Epithelial cell of prostate (primary cell): ENCODE results near the gene NLRP6.
"Not testable (repeated sequence)": the region's sequence is repeated elsewhere in the genome, so short reads cannot be mapped to it uniquely, and the experiment has no call there.

Experiments used
- DNase-seq: peaks from one replicate; pipeline ENCODE4 v3.0.0-alpha.2; 2011; ENCODE audit warnings: low read depth, low spot score
- H3K27ac ChIP-seq: fragments of 450-650 bp; 2 replicates; pipeline ENCODE4 v1.5.1; 2017; ENCODE audit warnings: mild to moderate bottlenecking

NLRP6 gene

DNA sequence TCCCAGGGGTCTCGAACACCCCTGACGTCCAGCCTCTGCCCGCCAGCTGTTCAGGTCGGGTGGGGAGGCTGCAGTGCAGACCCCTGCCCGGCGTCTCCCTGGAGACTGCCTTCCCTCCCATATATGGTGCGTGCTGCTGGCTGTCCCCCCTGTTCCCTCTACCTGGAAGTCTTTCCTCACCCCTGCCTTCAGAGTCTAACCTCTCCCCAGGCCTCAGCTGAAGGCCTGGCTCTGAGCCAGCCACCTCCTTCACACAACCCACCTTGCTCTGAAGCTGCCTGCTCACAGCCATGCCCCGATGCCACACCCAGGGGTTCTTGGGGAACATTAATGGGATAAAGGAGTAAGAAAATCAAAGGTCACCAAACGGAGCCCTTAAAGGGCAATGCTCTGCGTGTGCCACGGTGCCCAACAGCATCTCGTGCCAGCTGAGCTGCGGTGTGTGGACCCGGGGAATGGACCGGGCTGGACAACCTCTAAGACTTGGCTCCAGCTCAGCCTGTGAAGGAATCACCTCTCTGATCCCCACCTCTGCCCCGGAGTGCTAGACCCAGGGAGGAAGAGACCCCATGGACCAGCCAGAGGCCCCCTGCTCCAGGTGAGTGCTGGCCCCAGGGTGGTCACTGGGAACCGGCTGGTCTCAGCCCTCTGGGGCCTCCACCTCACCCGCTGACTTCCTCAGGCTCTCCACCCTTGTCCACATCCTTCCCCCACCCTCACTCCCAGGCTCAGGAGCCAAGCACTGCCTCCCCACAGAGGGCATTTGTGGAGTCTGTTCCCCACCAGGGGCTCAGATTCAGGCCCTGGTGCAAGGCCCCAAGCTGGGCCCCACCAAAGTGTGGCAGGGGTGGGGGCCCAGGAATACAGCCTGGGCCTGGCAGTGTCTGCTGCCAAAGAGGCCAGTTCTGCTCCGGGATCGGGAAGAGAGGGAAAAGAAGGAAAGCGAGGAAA is at the start of gene NLRP6:
Gene NLRP6, plus strand, starts transcription at position 407 of the 951 bp plus-strand sequence. Its CDS starts 163 bp downstream, at position 570.
- DNase-seq = no peak

DNA sequence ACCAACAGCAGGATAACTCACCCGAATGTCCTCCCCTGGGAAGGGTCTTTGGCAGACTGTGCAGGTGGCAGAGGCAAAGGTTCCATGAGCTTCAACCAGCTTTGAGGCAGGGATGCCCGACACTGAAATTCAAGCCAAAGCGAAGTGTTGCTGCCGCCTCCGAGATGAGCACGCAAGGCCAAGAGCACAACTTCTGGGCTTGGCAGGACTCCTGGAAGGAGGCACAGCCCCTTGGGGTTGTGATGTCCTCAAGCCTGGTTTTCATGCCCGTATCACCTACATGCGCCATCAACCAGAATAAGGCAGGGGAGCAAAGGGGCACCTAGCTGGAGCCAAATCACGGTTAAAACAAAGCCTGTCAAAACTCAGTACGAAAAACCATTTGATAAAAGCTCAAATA is 47.8 kb upstream of the NLRP6 start:
- no peak for DNase-seq

More for the DNA sequence above, at the start of gene NLRP6:
- H3K27ac ChIP-seq = no peak within 1 kb of the TSS

DNA sequence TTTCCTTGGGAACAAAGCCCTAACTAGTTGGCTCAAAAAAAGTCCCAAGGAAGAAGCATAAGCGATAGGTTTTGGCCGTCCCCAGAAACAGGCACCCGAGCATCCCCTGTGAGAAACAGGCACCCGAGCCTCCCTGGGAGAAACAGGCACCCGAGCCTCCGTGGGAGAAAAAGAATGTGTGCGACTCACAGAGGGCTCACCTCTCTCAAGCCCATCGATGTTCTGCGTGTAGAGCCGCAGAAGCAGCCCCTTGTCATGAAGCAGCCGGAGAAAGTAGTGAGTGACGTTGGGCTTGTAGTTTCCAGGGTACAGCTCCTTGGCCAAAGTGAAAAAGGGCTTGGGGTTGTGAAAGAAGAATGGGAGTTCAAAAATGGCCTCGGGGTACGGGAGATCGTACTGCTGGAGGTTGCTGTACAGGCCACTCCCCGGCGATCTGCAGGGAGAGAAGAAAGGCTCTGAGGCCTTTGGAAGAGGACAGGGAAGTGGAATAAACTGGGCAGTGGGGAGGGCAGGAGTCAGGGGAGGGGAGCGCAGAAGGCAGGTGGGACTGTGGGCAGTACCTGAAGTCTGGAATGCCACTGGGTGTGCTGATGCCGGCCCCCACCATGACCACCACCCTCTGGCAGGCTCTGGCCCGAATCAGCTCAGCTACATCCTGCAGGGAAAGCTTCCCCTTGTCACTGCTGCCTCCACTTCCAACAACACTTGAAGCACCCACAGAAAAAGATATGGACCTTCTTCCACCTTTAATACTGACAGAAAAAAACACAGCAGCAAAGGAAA is 45.2 kb upstream of the NLRP6 start:
- no peak for DNase-seq
- no peak overlapping the region for H3K27ac ChIP-seq

More for the DNA sequence above, 47.8 kb upstream of the NLRP6 start:
- no peak overlapping the region for H3K27ac ChIP-seq

DNA sequence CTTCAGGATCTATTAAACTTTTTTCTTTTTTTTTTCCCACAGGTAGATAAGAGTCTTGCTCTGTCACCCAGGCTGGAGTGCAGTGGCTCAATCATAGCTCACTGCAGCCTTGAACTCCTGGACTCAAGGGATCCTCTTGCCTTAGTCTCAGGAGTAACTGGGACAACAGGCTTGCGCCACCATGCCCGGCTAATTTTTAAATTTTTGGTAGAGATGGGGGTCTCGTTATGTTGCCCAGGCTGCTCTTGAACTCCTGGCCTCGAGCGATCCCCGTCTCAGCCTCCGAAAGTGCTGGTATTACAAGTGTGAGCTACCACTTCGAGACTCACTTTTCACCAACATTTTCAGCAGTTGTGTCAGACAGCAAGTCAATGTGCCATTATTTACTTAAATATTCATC is 43.0 kb upstream of the NLRP6 start:
- no peak overlapping the region for H3K27ac ChIP-seq
- DNase-seq = no peak

DNA sequence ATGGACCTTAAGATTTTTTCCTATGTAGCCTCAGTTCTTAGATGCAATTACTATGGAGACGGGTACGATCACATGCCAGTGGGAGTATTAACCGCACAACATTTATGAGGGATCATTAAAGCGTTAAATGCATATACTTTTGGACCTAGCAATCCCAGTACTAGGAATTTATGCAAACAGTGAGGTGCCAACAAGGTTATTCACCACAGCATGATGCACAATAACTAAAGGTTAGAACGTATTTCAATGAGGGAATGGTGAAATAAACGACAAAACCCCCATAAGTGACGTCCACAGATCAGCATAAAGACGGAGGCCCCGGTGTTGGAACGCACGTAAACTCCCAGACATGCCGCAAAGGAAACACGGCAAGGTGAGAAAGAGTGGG is 42.6 kb upstream of the NLRP6 start:
- peak overlapping the region; percentile 93 for H3K27ac ChIP-seq
- DNase-seq = no peak

DNA sequence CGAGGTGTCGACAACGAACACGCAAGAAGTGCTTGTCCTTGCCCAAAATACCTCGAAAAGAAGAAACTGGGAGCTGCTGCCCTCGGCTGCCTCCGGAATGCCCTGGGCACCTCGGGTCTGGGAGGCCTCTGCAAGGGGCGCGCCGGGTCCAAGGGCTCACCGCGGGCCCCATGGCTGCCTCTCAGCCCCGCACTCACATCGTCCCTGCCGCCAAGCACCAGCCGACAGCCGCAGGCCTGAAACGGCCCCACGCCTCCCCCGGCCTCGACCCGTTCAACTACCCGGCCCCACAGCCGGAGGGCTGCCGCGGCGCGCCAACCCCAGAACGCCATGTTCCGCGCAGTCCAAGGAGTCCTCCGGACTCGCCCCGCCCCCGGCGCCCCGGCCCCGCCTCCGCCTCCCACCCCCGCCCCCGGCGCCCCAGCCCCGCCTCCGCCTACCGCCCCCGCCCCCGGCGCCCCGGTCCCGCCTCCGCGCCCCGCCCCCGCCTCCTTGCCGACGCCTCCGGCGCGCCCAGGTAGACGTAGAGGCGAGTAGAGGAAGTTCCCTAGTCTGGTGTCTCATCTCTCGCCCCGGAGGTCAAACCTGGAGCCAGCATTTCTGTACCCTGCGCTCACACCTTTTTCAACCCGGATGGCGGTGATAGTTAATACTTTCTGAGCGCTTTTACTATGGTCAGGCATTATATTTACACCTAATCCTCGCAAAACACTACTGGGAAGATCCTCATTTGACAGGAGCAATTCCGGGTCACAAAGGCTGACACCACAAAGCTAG is 42.0 kb upstream of the NLRP6 start, which contains the start of gene SIRT3:
Gene SIRT3, minus strand, starts transcription at position 346 of the 777 bp plus-strand sequence. Its CDS starts 14 bp downstream, at position 332.
- DNase-seq = peak; percentile 48
- H3K27ac ChIP-seq = peak within 1 kb of the TSS; percentile 93

DNA sequence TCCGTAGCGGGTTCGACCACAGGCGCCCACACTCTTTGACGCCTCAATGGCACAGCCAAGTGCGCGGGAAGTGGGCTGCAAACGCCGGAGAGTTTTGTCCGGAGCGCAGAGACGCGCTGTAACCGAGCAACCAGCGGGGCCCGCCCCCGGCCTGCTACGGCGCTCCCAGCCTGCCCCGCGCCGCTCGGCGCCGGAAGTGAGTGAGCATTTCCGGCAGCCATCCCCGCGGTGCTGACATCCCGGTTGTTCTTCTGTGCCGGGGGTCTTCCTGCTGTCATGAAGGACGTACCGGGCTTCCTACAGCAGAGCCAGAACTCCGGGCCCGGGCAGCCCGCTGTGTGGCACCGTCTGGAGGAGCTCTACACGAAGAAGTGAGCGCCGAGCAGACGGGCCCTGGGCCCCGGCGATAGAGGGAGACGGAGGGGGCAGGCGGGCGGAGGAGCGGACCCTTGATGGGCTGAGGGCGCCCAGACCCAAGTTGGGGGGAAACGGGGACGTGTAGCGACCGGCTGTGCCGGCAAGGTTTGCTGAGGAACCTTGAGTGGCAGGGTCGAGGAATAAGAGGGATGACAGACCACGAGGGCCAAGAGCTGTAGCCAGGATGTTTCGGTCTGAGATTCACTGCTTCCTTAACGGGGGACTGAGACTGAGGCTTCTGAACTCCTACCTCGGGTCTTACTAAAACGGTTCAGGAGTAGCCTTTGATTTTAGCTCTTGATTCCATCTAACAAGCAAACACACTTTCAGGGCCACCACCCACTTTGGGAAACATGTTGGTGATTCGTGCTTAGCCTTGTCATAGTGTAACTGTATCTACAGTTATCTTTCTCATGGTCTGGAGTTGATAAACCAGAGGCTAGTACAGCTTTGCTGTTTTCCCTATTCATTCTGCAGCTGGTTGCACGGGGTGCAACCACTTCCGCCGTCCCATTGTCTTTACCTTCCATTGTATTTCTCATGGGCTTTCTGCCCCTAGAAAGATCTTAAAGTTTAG is 41.1 kb upstream of the NLRP6 start, which contains the start of gene PSMD13:
Gene PSMD13, plus strand, starts transcription at position 203 of the 994 bp plus-strand sequence. Its CDS starts 74 bp downstream, at position 277.
- DNase-seq = no peak
- H3K27ac ChIP-seq = peak within 1 kb of the TSS; percentile 93

DNA sequence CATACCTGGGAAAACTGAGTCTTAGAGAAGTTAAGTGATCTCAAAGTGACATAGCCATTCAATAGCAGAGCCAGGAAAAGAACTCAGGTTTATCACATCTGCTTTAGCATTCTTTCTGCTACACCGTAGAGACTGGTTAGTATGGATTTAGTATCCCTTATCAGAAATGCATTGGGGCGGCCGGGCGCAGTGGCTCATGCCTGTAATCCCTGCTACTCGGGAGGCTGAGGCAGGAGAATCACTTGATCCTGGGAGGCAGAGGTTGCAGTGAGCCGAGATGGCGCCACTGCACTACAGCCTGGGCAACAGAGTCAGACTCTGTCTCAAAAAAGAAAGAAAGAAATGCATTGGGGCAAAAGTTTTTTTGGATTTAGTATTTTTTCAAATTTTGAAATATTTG is 39.9 kb upstream of the NLRP6 start:
- not testable (repeated sequence) for DNase-seq, H3K27ac ChIP-seq

DNA sequence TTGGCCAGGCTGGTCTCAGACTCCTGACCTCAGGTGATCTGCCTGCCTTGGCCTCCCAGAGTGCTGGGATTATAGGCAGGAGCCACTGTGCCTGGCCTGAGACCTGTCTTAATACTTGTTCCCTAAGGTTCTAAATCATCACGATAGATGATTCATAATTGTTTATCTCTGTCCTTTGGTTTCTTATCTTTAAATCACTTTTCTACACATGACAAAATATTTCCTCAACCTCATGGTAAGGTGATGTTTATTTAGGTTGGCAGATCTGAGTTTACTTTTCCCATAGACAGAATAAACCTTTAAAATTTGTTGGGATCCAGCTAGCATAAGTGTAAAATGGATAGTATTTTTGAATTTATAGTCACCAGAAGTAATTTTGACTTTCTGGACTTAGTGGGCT is 37.9 kb upstream of the NLRP6 start:
- DNase-seq = no peak
- H3K27ac ChIP-seq = no peak overlapping the region

DNA sequence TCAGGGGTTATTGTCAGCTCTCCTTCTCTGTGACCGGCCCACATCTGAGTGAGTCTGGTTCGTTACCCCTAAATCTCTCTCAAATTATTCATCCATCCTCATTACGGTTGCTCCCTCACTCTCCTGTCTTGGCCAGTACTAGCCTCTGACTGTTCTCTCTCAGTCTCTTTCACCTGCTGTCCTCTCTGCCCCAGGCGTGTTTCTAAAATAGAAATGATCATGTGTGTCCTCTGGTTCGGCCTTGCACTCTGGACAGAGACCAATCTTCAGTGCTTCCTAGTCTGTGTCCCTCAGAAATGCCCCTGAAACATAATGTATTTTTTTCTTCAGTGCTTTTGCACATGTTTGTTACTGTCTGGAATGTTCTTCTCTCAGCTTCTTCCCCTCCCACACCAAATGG is 36.6 kb upstream of the NLRP6 start:
- H3K27ac ChIP-seq = no peak overlapping the region
- no peak for DNase-seq

DNA sequence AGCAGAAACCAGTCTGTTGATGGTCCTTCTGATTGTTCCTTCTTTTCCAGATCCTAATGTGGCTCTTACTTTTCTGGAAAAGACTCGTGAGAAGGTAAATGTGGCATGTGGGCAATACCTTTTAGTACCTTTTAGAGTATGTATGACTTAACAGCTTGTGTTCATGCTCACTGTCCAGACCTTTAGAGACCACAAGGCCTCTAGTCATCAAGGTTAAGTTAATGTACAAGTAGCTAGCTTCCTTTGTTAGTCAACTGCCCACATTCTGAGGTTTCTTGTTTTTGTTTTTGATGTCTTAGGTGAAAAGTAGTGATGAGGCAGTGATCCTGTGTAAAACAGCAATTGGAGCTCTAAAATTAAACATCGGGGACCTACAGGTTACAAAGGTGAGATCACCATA is 33.8 kb upstream of the NLRP6 start:
- no peak overlapping the region for H3K27ac ChIP-seq
- DNase-seq = no peak

DNA sequence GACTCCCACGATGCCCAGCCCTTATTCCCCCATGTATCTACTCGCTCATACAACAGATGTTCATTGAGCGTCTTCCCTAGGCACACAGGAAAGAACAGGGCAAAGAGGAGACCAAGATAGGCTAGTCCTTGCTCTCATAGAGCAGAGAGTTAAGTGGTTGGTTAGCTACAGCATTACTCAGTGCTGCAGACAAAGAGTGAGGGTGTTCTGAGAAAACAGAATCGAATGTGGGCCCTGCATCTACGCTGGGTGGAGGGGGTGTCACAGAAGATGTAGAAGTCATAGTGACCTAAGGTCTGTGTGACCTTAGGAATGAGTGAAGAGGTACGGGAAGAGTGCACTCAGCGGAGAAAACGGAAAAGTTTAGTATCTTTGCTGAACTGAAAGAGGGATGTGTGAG is 29.1 kb upstream of the NLRP6 start:
- no peak for DNase-seq
- H3K27ac ChIP-seq = no peak overlapping the region

DNA sequence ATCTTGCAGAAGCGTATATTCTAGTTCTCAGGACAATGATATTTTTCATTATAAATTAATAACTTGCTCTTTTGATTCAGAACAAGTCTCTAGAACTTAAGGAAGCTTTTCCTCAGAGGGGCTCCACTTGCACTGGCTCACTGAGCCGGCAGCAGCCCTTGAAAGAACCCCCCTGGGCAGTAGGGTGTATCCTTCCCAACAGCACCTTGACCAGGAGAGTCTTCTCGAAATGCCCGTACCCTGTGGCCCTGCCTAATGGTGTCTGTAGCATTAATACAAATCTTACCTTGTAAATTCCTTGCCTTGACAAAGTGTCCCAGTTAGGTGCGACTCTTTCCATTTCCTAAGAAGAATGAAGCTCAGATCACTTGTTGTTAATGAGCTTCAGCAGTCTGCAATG is 27.9 kb upstream of the NLRP6 start:
- no peak overlapping the region for H3K27ac ChIP-seq
- no peak for DNase-seq

DNA sequence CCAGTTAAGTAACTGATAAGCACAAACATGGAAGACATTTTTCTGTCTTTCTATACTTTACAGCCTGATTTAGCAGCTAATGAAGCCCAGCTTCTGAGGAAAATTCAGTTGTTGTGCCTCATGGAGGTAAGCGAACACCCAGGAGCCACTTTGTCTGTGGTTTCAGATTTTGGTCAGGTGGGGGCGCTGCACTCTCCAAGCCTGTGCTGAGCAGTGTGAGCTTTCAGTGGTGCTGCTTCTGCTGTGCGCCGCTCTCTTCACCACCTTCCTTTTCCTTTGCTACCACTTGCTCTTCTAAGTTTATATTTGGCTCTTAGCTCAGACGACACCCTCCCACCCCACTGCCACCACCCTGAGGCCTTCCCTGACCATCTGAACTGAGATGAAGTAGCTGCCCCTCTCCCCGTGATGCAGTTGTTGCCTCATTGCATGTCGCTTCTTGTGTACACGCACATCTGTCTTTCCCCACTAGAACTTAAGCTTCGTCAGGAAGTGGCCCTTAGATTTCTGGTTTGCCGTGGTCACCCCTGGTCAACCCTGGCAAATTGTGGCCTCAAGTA is 27.4 kb upstream of the NLRP6 start:
- H3K27ac ChIP-seq = no peak overlapping the region
- no peak for DNase-seq

DNA sequence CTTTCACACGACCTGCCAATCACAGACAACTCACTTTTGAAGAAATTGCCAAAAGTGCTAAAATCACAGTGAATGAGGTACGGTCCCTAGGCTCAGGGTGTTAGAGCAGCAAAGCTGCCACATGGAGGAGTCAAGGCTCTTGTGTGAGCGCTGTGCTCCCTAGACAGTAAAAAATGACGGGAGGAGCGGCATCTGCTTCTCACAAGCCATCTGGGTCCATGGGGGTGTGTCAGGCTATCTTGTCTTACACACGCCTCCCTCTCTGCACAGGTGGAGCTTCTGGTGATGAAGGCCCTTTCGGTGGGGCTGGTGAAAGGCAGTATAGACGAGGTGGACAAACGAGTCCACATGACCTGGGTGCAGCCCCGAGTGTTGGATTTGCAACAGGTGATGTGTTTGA is 26.7 kb upstream of the NLRP6 start:
- H3K27ac ChIP-seq = no peak overlapping the region
- no peak for DNase-seq

DNA sequence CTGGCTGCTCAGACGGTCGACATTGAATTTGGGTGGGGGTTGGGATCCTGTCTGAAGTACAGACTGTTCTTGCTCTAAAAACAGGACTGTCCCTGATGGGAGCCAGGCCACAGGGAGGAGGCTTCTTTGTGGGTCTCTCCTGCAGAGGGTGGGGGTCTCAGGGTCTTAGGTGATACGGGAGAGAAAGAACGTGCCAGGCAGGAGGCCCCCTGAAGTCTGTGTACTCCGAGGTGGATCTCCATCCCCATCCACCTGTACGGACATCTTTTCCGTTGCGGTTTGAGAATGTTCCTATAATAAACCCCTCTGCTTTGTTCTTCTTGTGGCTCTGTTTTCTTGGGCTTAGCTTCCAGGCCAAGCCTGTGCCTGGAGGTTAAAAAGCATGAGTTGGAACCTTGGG is 25.5 kb upstream of the NLRP6 start:
- H3K27ac ChIP-seq = no peak overlapping the region
- DNase-seq = no peak

DNA sequence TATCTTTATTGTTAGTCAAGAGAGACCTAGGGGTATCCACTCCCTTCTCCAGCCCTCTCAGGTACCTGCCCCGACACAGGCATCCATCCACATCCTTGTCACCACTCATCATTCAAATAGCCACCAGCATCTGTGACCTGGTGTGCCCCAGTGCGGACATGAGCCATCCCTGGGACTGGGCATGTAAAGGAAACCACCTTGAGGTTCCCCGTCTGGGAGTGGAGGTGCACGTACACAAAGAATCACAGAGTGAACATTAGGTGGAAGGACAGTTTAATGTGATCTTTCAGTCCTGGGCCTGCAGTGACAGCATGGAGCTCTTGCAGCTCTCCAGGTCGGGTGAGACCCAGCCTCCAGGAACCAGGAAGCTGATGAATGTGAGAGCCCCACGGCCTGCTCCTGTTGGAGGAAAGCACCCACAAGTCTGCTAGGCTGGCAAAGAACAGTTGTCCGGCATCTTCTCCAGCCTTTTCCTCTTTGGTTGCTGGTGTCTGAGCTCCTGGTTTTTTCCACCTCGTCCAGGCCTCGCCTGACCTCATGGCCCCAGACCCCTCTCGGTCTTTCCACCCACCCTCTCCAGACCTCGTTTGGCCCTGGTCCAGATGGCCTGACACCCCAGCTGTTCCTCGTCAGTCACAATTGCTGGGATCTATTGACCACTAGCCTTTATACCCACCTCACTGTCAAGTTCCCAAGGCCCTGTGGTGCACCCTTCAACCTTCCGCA is 24.9 kb upstream of the NLRP6 start:
- no peak for DNase-seq
- H3K27ac ChIP-seq = no peak overlapping the region

DNA sequence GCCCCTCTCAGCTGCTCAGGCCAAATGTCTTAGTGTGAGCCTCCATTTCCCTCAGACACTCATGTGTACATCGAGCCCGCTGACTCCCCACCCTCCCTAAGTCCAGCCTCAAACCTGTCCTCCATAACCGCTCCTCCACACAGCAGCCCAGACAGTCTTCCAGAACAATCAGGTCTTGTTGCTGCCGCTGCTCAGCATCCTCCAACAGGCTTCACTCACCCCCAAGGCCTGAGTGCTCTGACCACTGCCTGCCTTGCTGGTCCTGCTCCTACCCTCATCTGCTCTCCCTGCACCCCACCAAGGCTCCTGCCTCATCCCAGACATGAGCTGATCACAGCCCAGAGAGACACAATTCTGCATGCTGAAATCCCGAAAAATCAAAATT is 24.3 kb upstream of the NLRP6 start:
- H3K27ac ChIP-seq = no peak overlapping the region
- no peak for DNase-seq
